ENCODE results near the gene FRMPD2. TPM values are rescaled to one million over a fixed set of nuclear protein-coding genes. Genes with fewer than 3 reads are reported as not detected.

Gene FRMPD2
- total RNA-seq, 1 experiment from 2014 or later = 0.30 TPM

DNA sequence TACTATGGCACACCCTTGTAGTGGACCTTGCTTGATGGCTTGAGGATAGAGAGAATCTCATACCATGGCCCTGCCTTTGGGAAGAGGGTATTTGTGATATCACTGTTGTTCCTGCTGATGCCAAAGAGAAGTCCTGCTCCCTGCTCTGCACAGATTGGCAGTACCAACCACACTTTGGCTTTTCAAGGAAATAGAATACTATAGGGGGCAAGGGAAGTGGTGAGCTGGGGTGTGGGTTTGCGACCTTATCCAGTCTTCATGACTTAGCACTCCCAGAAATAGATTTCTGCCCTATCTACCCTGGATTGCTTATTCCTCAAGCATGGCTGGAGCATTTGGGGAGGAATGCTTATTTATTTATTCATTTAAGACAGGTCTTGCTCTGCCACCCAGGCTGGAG lies 25.2 kb upstream of the FRMPD2 start:
- TF ChIP-seq POLR2A (IDR thresholded peaks at IDR 0.05; ENCODE audit: borderline replicate concordance, extremely low read depth, insufficient read depth, insufficient read length) (no peak), TCF7L2 (IDR thresholded peaks at IDR 0.05; ENCODE audit: borderline replicate concordance, extremely low read depth, insufficient read depth, insufficient read length) (no peak), ZFX (IDR thresholded peaks at IDR 0.05) (no peak), SRF (IDR thresholded peaks at IDR 0.05; ENCODE audit: low read depth) (no peak)
- Histone ChIP-seq H3K4me1 (ENCODE audit: control insufficient read depth in 1 of 2, insufficient read depth in 2 of 2, low read length in 2 of 2) (no peaks in the 10 kb centered on the region), H4K20me1 (ENCODE audit: insufficient read depth) (no peaks in the 10 kb centered on the region), H3K27ac (ENCODE audit: low read depth, low read length) (no peak overlapping the region), H3K9me3 (ENCODE audit: control insufficient read depth in 1 of 2, insufficient read depth in 1 of 2, low read depth in 1 of 2, low read length in 2 of 2) (no peaks in the 10 kb centered on the region), H2AFZ (ENCODE audit: low read depth, low read length, poor library complexity, severe bottlenecking) (no peak overlapping the region), H3K4me2 (ENCODE audit: low read length) (no peak overlapping the region), H3K36me3 (ENCODE audit: control insufficient read depth in 1 of 2, insufficient read depth in 2 of 2, low read length in 2 of 2) (no peaks in the 10 kb centered on the region), H3K79me2 (ENCODE audit: insufficient read depth, low read length) (no peaks in the 10 kb centered on the region), H3K9me2 (ENCODE audit: insufficient read depth) (no peaks in the 10 kb centered on the region), H3K9ac (ENCODE audit: low read length) (no peak overlapping the region), H3K4me3 (replicated peaks in 1 of 2; ENCODE audit: low read depth in 1 of 2, low read length in 2 of 2) (no peak overlapping the region), H3K27me3 (ENCODE audit: insufficient read depth, low read length) (no peaks in the 10 kb centered on the region)
- ChIA-PET POLR2A (no interaction called here), RAD21 (ENCODE audit: low non-redundant PET in 1 of 2, low total read pairs in 2 of 2, uncharacterized antibody in 2 of 2, unreplicated experiment in 2 of 2) (no interaction called here), CTCF (interaction anchor here (1.5 kb wide), 1 partner anchor 9 kb away, joined by 5 read pairs; no protein-coding TSS in a partner anchor)
- BruUV-seq (replicated peaks) = no TSS peak
- DNase-seq (ENCODE audit: low read depth, low spot score) (no peak), ATAC-seq (no peak)
- intact Hi-C loops (cut with micrococcal nuclease) = no loop called here

DNA sequence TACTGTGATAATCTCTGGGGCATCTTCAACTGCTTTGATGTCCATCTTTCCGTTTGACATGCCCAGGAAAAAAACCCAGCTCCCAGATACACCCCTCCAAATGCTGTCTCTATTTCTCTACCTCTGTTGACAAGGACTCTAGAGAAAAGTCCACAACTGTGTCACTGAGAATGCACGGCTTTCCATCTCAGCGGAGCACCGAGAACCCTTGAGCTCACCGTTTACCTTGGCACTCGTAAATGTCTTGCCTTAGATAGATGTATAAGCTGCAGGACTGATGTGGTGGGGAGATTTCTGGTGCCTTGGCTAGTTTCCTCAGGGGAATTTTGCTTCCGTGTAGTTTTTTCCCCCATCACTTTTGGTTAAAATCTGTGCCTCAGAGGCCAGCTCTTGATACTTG lies 24.6 kb upstream of the FRMPD2 start:
- ChIA-PET CTCF (interaction anchor here (1.5 kb wide), 1 partner anchor 9 kb away, joined by 5 read pairs; no protein-coding TSS in a partner anchor), RAD21 (ENCODE audit: low non-redundant PET in 1 of 2, low total read pairs in 2 of 2, uncharacterized antibody in 2 of 2, unreplicated experiment in 2 of 2) (no interaction called here)

More for the DNA sequence above, 24.6 kb upstream of the FRMPD2 start:
- H3K9me2 ChIP-seq (ENCODE audit: insufficient read depth) = no peaks in the 10 kb centered on the region
- no peak overlapping the region for H3K9ac ChIP-seq (ENCODE audit: low read length)
- no peak for TF ChIP-seq MAX (IDR thresholded peaks at IDR 0.05)
- TF ChIP-seq, protein P1, sequence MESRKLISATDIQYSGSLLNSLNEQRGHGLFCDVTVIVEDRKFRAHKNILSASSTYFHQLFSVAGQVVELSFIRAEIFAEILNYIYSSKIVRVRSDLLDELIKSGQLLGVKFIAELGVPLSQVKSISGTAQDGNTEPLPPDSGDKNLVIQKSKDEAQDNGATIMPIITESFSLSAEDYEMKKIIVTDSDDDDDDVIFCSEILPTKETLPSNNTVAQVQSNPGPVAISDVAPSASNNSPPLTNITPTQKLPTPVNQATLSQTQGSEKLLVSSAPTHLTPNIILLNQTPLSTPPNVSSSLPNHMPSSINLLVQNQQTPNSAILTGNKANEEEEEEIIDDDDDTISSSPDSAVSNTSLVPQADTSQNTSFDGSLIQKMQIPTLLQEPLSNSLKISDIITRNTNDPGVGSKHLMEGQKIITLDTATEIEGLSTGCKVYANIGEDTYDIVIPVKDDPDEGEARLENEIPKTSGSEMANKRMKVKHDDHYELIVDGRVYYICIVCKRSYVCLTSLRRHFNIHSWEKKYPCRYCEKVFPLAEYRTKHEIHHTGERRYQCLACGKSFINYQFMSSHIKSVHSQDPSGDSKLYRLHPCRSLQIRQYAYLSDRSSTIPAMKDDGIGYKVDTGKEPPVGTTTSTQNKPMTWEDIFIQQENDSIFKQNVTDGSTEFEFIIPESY (IDR thresholded peaks at IDR 0.05; ENCODE audit: extremely low read depth, insufficient replicate concordance, low read length) = no peak
- TF ChIP-seq ELF1 (IDR thresholded peaks at IDR 0.05; ENCODE audit: borderline replicate concordance, low read depth) = no peak
- TF ChIP-seq FOSL1 (IDR thresholded peaks at IDR 0.05; ENCODE audit: low read depth) = no peak
- TF ChIP-seq JUND (IDR thresholded peaks at IDR 0.05) = no peak
- no peak for TF ChIP-seq POLR2AphosphoS5 (IDR thresholded peaks at IDR 0.05; ENCODE audit: low read depth, low read length)
- TF ChIP-seq SRF (IDR thresholded peaks at IDR 0.05; ENCODE audit: low read depth) = no peak
- TF ChIP-seq SIN3A (IDR thresholded peaks at IDR 0.05; ENCODE audit: low read depth) = no peak
- no peak for TF ChIP-seq SP1 (IDR thresholded peaks at IDR 0.05; ENCODE audit: low read depth)
- no peak for TF ChIP-seq EGR1 (IDR thresholded peaks at IDR 0.05; ENCODE audit: low read depth)
- TF ChIP-seq ATF3 (IDR thresholded peaks at IDR 0.05) = no peak
- TF ChIP-seq TCF7L2 (IDR thresholded peaks at IDR 0.05; ENCODE audit: borderline replicate concordance, extremely low read depth, insufficient read depth, insufficient read length) = no peak
- no peak for TF ChIP-seq ZNF274 (IDR thresholded peaks at IDR 0.05; ENCODE audit: low read depth, low read length)
- TF ChIP-seq POLR2A (IDR thresholded peaks at IDR 0.05; ENCODE audit: borderline replicate concordance, extremely low read depth, insufficient read depth, insufficient read length) = no peak
- TF ChIP-seq RAD21 (IDR thresholded peaks at IDR 0.05; ENCODE audit: low read depth) = no peak
- TF ChIP-seq, protein P2, sequence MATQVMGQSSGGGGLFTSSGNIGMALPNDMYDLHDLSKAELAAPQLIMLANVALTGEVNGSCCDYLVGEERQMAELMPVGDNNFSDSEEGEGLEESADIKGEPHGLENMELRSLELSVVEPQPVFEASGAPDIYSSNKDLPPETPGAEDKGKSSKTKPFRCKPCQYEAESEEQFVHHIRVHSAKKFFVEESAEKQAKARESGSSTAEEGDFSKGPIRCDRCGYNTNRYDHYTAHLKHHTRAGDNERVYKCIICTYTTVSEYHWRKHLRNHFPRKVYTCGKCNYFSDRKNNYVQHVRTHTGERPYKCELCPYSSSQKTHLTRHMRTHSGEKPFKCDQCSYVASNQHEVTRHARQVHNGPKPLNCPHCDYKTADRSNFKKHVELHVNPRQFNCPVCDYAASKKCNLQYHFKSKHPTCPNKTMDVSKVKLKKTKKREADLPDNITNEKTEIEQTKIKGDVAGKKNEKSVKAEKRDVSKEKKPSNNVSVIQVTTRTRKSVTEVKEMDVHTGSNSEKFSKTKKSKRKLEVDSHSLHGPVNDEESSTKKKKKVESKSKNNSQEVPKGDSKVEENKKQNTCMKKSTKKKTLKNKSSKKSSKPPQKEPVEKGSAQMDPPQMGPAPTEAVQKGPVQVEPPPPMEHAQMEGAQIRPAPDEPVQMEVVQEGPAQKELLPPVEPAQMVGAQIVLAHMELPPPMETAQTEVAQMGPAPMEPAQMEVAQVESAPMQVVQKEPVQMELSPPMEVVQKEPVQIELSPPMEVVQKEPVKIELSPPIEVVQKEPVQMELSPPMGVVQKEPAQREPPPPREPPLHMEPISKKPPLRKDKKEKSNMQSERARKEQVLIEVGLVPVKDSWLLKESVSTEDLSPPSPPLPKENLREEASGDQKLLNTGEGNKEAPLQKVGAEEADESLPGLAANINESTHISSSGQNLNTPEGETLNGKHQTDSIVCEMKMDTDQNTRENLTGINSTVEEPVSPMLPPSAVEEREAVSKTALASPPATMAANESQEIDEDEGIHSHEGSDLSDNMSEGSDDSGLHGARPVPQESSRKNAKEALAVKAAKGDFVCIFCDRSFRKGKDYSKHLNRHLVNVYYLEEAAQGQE (IDR thresholded peaks at IDR 0.05; ENCODE audit: low read depth) = no peak
- intact Hi-C loops (cut with micrococcal nuclease) = no loop called here
- no TSS peak for BruUV-seq (replicated peaks)
- H3K27me3 ChIP-seq (ENCODE audit: insufficient read depth, low read length) = no peaks in the 10 kb centered on the region
- H3K4me2 ChIP-seq (ENCODE audit: low read length) = no peak overlapping the region
- H3K9me3 ChIP-seq (ENCODE audit: control insufficient read depth in 1 of 2, insufficient read depth in 1 of 2, low read depth in 1 of 2, low read length in 2 of 2) = no peaks in the 10 kb centered on the region
- POLR2A ChIA-PET = no interaction called here
- no peak overlapping the region for H3K27ac ChIP-seq (ENCODE audit: low read depth, low read length)
- no peaks in the 10 kb centered on the region for H3K79me2 ChIP-seq (ENCODE audit: insufficient read depth, low read length)
- ATAC-seq (no peak), DNase-seq (ENCODE audit: low read depth, low spot score) (no peak)
- no peaks in the 10 kb centered on the region for H3K4me1 ChIP-seq (ENCODE audit: control insufficient read depth in 1 of 2, insufficient read depth in 2 of 2, low read length in 2 of 2)
- no peaks in the 10 kb centered on the region for H3K36me3 ChIP-seq (ENCODE audit: control insufficient read depth in 1 of 2, insufficient read depth in 2 of 2, low read length in 2 of 2)
- no peak overlapping the region for H2AFZ ChIP-seq (ENCODE audit: low read depth, low read length, poor library complexity, severe bottlenecking)
- H4K20me1 ChIP-seq (ENCODE audit: insufficient read depth) = no peaks in the 10 kb centered on the region
- H3K4me3 ChIP-seq (replicated peaks in 1 of 2; ENCODE audit: low read depth in 1 of 2, low read length in 2 of 2) = no peak overlapping the region
